IMR-90 (cell line): ENCODE data around the gene CLEC2D. TPM values are rescaled to one million over a fixed set of nuclear protein-coding genes. Genes with fewer than 3 reads are reported as not detected.

ENCODE experiments used
- ATAC-seq: fragments of 200-7000 bp; cut with Tn5 transposase; 2 replicates; pipeline ENCODE4 v1.9.1; 2020; ENCODE audit warnings: low read depth, mild to moderate bottlenecking, moderate library complexity
- BruUV-seq: library from RNA; stranded (reverse); fragments of 400-500 nt; replicated peaks from 2 replicates; lab custom pipeline; 2021; lab: Mats Ljungman, UMichigan
- CTCF ChIA-PET: fragments of 300-600 bp; formaldehyde crosslinking; extraction: SDS; loops from one replicate; lab custom pipeline; 2021; ENCODE audit warnings: antibody characterized with exemption; lab: Yijun Ruan, JAX
- POLR2A ChIA-PET: fragments of 300-600 bp; sonication (Branson Sonifier 250); formaldehyde crosslinking; loops from one replicate; lab custom pipeline; 2022; ENCODE audit warnings: antibody characterized with exemption; ENCODE audit not compliant: unreplicated experiment; lab: Charles Lee
- DNase-seq: peaks from one replicate; pipeline ENCODE4 v3.0.0; 2013
- H2AFZ ChIP-seq: replicated peaks from 2 replicates; pipeline ENCODE3; 2013; ENCODE audit warnings: low read length, mild to moderate bottlenecking; ENCODE audit not compliant: poor library complexity
- H2AK5ac ChIP-seq: 2 replicates; pipeline ENCODE4 v1.6.1; 2013; ENCODE audit warnings: low read depth, low read length, inconsistent platforms
- H2AK9ac ChIP-seq: replicated peaks from 2 replicates; pipeline ENCODE3; 2013; ENCODE audit warnings: mild to moderate bottlenecking, low read depth, low read length, moderate library complexity; ENCODE audit not compliant: poor library complexity
- H2BK120ac ChIP-seq: 2 replicates; pipeline ENCODE4 v1.6.1; 2013; ENCODE audit warnings: low read depth, low read length, inconsistent platforms
- H2BK15ac ChIP-seq: 3 replicates; pipeline ENCODE4 v1.6.1; 2013; ENCODE audit warnings: low read depth, low read length, inconsistent platforms
- H2BK20ac ChIP-seq: 2 replicates; pipeline ENCODE4 v1.6.1; 2013; ENCODE audit warnings: low read depth, mild to moderate bottlenecking, inconsistent platforms, low read length, moderate library complexity
- H2BK5ac ChIP-seq: 2 replicates; pipeline ENCODE4 v1.6.1; 2013; ENCODE audit warnings: mild to moderate bottlenecking, low read depth, low read length, inconsistent platforms; ENCODE audit not compliant: poor library complexity, severe bottlenecking
- H3K14ac ChIP-seq: replicated peaks from 2 replicates; pipeline ENCODE4 v1.6.1; 2013; ENCODE audit warnings: low read depth, low read length, inconsistent platforms
- H3K18ac ChIP-seq: 2 replicates; pipeline ENCODE4 v1.6.1; 2013; ENCODE audit warnings: low read depth, low read length, control low read depth
- H3K23ac ChIP-seq: 2 replicates; pipeline ENCODE4 v1.6.1; 2013; ENCODE audit warnings: low read depth, low read length, inconsistent platforms
- H3K27ac ChIP-seq: 2 replicates; pipeline ENCODE4 v1.5.1; 2013; ENCODE audit warnings: mild to moderate bottlenecking, control low read depth, low read length; ENCODE audit not compliant: insufficient read depth
- H3K27me3 ChIP-seq: 2 replicates; pipeline ENCODE4 v1.6.1; 2013; ENCODE audit warnings: low read length; ENCODE audit not compliant: control insufficient read depth, insufficient read depth
- H3K36me3 ChIP-seq: 2 replicates; pipeline ENCODE4 v1.6.1; 2013; ENCODE audit warnings: low read length, mixed read lengths; ENCODE audit not compliant: control insufficient read depth, insufficient read depth
- H3K4ac ChIP-seq: 2 replicates; pipeline ENCODE4 v1.6.1; 2013; ENCODE audit warnings: low read depth, low read length, inconsistent platforms
- H3K4me1 ChIP-seq: 2 replicates; pipeline ENCODE4 v1.6.1; 2013; ENCODE audit warnings: low read length, mixed read lengths; ENCODE audit not compliant: control insufficient read depth, insufficient read depth
- H3K4me2 ChIP-seq: 2 replicates; pipeline ENCODE4 v1.6.1; 2013; ENCODE audit warnings: low read depth, mild to moderate bottlenecking, control low read depth, low read length, moderate library complexity
- H3K4me3 ChIP-seq: 2 replicates; pipeline ENCODE4 v1.5.1; 2013; ENCODE audit warnings: low read depth, mild to moderate bottlenecking, control low read depth, low read length, moderate library complexity; ENCODE audit not compliant: insufficient read depth
- H3K56ac ChIP-seq: 2 replicates; pipeline ENCODE4 v1.6.1; 2013; ENCODE audit warnings: low read length, inconsistent platforms; ENCODE audit not compliant: insufficient read depth; ENCODE audit errors: extremely low read depth
- H3K79me1 ChIP-seq, 2 experiments: 2 replicates each; pipeline ENCODE4 v1.6.1; 2013; ENCODE audit warnings: low read length in 2 of 2, inconsistent platforms in 1 of 2, low read depth in 1 of 2
- H3K9ac ChIP-seq: 2 replicates; pipeline ENCODE4 v1.6.1; 2013; ENCODE audit warnings: low read depth, low read length, control low read depth
- H3K9me1 ChIP-seq: 2 replicates; pipeline ENCODE4 v1.6.1; 2013; ENCODE audit warnings: low read length, inconsistent platforms; ENCODE audit not compliant: insufficient read depth
- H3K9me3 ChIP-seq: 2 replicates; pipeline ENCODE4 v1.6.1; 2013; ENCODE audit warnings: low read length; ENCODE audit not compliant: control insufficient read depth, insufficient read depth
- H4K20me1 ChIP-seq: 2 replicates; pipeline ENCODE4 v1.6.1; 2013; ENCODE audit warnings: low read length, inconsistent platforms; ENCODE audit not compliant: insufficient read depth
- H4K5ac ChIP-seq: 2 replicates; pipeline ENCODE4 v1.6.1; 2013; ENCODE audit warnings: mild to moderate bottlenecking, low read depth, low read length, control low read depth
- H4K8ac ChIP-seq, 2 experiments: 2 replicates each; pipeline ENCODE4 v1.6.1; 2013; ENCODE audit warnings: low read depth in 2 of 2, low read length in 2 of 2, control low read depth in 1 of 2, inconsistent platforms in 1 of 2
- H4K91ac ChIP-seq: 2 replicates; pipeline ENCODE4 v1.6.1; 2013; ENCODE audit warnings: low read depth, low read length, inconsistent platforms; ENCODE audit not compliant: insufficient read depth
- BHLHE40 ChIP-seq: fragments of 150-350 bp; IDR thresholded peaks from 2 replicates; pipeline ENCODE4 v1.6.1; 2016; ENCODE audit warnings: mild to moderate bottlenecking, low read depth, low read length
- CEBPB ChIP-seq: IDR thresholded peaks from 2 replicates; pipeline ENCODE4 v1.6.1; 2012; ENCODE audit warnings: low read depth, low read length, improper control_type of control experiment
- FOS ChIP-seq: fragments of 150-350 bp; IDR thresholded peaks from 2 replicates; pipeline ENCODE4 v1.6.1; 2016; ENCODE audit warnings: low read depth, low read length
- MAZ ChIP-seq: IDR thresholded peaks from 2 replicates; pipeline ENCODE4 v1.6.1; 2012; ENCODE audit warnings: low read depth, mild to moderate bottlenecking, low read length, improper control_type of control experiment, moderate library complexity, borderline replicate concordance
- MXI1 ChIP-seq: IDR thresholded peaks from 2 replicates; pipeline ENCODE4 v1.6.1; 2012; ENCODE audit warnings: low read depth, mild to moderate bottlenecking, low read length, moderate library complexity, borderline replicate concordance
- POLR2A ChIP-seq: IDR thresholded peaks from 2 replicates; pipeline ENCODE4 v1.6.1; 2012; ENCODE audit warnings: mild to moderate bottlenecking, low read depth, low read length
- RAD21 ChIP-seq: IDR thresholded peaks from 2 replicates; pipeline ENCODE4 v1.6.1; 2012; ENCODE audit warnings: low read length, improper control_type of control experiment
- RCOR1 ChIP-seq: IDR thresholded peaks from 2 replicates; pipeline ENCODE4 v1.6.1; 2012; ENCODE audit warnings: mild to moderate bottlenecking, low read length, improper control_type of control experiment; ENCODE audit not compliant: insufficient replicate concordance
- RFX5 ChIP-seq: IDR thresholded peaks from 2 replicates; pipeline ENCODE4 v1.8.0; 2012; ENCODE audit warnings: low read depth, mild to moderate bottlenecking, low read length, moderate library complexity
- whole genome bisulfite sequencing, 2 experiments: methylation state at CpG; one replicate each; pipeline versions ENCODE4 v1.1.5 to v1.1.7; 2013; ENCODE audit warnings: missing lambda C conversion rate in 2 of 2; ENCODE audit not compliant: insufficient read length in 1 of 2; ENCODE audit errors: extremely low coverage in 2 of 2; 5-methylcytosine and 5-hydroxymethylcytosine counted together
- dilution Hi-C: fragments of 300-500 bp; cut with HindIII; formaldehyde crosslinking; loops from one replicate; pipeline ENCODE4 v1.14.3; 2018; ENCODE audit warnings: low sequenced_read_pairs; ENCODE audit not compliant: unreplicated experiment
- in situ Hi-C: fragments of 300-500 bp; cut with MboI; formaldehyde crosslinking; loops from 3 replicates; pipeline ENCODE4 v1.14.3; 2019; ENCODE audit warnings: low sequenced_read_pairs, inconsistent platforms, mixed read lengths
- intact Hi-C: fragments of 100-400 bp; cut with micrococcal nuclease; formaldehyde crosslinking; loops from 2 replicates; pipeline ENCODE4 v1.10.0; 2022
- polyA plus RNA-seq, 3 experiments: library from polyadenylated mRNA; depleted of rRNA; stranded (reverse); fragments of >200 nt; gene quantifications; 2 replicates each; pipeline ENCODE4 v1.2.3, GENCODE V29; 2012; ENCODE audit warnings: low replicate concordance in 1 of 3
- total RNA-seq: library from RNA; depleted of rRNA; stranded (reverse); fragments of >200 nt; gene quantifications from 2 replicates; pipeline ENCODE4 v1.2.3, GENCODE V29; 2012
- TF ChIP-seq, protein P1 (sequence below): conservative IDR thresholded peaks from 2 replicates; pipeline ENCODE4 v1.5.1; 2012; ENCODE audit warnings: mild to moderate bottlenecking, low read depth, low read length, improper control_type of control experiment
- TF ChIP-seq, protein P2 (sequence below): fragments of 150-350 bp; IDR thresholded peaks from 2 replicates; pipeline ENCODE4 v1.6.1; 2016; ENCODE audit warnings: low read depth, mild to moderate bottlenecking, low read length, moderate library complexity, borderline replicate concordance

The CLEC2D gene
- total and polyA plus RNA-seq, 2 of the 4 experiments (the other 2 are of a cell fraction), result 0.72 to 1.2 TPM

DNA sequence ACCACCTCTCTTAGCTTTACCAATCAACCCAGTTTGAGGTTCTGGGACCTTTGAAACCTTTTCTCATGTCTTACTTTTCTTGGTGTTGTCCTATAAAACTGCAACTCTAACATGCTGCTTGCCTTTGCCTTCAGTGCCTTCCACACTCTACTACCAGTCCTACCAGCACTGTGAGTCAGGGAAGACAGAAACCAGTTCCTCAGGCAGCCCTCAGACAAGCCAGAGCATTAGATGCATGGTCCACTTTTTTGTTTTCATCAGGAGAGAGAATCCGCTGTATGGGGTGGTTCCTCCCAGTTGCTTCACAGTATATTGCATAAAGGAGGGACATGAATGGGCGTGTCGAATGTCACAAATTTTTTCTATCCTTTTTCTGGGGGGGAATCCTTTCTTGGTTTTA, 44.5 kb upstream of the CLEC2D start:
- Histone ChIP-seq H3K79me1 (no peaks in the 10 kb centered on the region), H3K14ac (no peak overlapping the region), H4K5ac (no peak overlapping the region), H3K4me1 (no peaks in the 10 kb centered on the region), H4K20me1 (no peaks in the 10 kb centered on the region), H3K27ac (no peak overlapping the region), H2BK120ac (no peak overlapping the region), H4K8ac (no peak overlapping the region), H3K9me1 (no peaks in the 10 kb centered on the region), H3K36me3 (no peaks in the 10 kb centered on the region), H2AK5ac (no peak overlapping the region), H2BK15ac (no peak overlapping the region), H3K23ac (no peak overlapping the region), H3K9ac (no peak overlapping the region), H3K27me3 (no peaks in the 10 kb centered on the region), H3K56ac (no peak overlapping the region), H2BK20ac (no peak overlapping the region), H3K4me2 (no peak overlapping the region), H2AFZ (no peak overlapping the region), H3K4me3 (no peak overlapping the region), H3K4ac (no peak overlapping the region), H2AK9ac (no peak overlapping the region), H3K9me3 (no peaks in the 10 kb centered on the region), H2BK5ac (no peak overlapping the region), H3K18ac (no peak overlapping the region), H4K91ac (no peak overlapping the region)
- ChIA-PET CTCF (interaction anchor here (0.6 kb wide), 1 partner anchor 17 kb away, joined by 3 read pairs; the partner anchor contains the start of gene KLRB1), POLR2A (no interaction called here)
- dilution Hi-C loops (no loop called here), intact Hi-C loops (no loop called here), in situ Hi-C loops (loop anchor here (25.0 kb wide), 1 partner anchor 288 kb away; no protein-coding TSS in a partner anchor)
- no peak for DNase-seq
- no CpG with 5 or more reads among the region's 3 CpGs for WGBS, 2 experiments
- BruUV-seq, result no TSS peak
- ATAC-seq, result no peak
- TF ChIP-seq RAD21 (no peak), POLR2A (no peak), MAZ (no peak), MXI1 (no peak), CEBPB (no peak), RFX5 (no peak), BHLHE40 (no peak), FOS (no peak), RCOR1 (no peak)
- TF ChIP-seq, protein P1, sequence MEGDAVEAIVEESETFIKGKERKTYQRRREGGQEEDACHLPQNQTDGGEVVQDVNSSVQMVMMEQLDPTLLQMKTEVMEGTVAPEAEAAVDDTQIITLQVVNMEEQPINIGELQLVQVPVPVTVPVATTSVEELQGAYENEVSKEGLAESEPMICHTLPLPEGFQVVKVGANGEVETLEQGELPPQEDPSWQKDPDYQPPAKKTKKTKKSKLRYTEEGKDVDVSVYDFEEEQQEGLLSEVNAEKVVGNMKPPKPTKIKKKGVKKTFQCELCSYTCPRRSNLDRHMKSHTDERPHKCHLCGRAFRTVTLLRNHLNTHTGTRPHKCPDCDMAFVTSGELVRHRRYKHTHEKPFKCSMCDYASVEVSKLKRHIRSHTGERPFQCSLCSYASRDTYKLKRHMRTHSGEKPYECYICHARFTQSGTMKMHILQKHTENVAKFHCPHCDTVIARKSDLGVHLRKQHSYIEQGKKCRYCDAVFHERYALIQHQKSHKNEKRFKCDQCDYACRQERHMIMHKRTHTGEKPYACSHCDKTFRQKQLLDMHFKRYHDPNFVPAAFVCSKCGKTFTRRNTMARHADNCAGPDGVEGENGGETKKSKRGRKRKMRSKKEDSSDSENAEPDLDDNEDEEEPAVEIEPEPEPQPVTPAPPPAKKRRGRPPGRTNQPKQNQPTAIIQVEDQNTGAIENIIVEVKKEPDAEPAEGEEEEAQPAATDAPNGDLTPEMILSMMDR, result no peak
- TF ChIP-seq, protein P2, sequence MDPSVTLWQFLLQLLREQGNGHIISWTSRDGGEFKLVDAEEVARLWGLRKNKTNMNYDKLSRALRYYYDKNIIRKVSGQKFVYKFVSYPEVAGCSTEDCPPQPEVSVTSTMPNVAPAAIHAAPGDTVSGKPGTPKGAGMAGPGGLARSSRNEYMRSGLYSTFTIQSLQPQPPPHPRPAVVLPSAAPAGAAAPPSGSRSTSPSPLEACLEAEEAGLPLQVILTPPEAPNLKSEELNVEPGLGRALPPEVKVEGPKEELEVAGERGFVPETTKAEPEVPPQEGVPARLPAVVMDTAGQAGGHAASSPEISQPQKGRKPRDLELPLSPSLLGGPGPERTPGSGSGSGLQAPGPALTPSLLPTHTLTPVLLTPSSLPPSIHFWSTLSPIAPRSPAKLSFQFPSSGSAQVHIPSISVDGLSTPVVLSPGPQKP, result no peak
